ENCODE measurements around the gene MOB2. TPM values are rescaled to one million over a fixed set of nuclear protein-coding genes. Genes with fewer than 3 reads are reported as not detected.

Gene MOB2
- total RNA-seq, 1 experiment from 2014 or later, result 22.7 TPM

DNA sequence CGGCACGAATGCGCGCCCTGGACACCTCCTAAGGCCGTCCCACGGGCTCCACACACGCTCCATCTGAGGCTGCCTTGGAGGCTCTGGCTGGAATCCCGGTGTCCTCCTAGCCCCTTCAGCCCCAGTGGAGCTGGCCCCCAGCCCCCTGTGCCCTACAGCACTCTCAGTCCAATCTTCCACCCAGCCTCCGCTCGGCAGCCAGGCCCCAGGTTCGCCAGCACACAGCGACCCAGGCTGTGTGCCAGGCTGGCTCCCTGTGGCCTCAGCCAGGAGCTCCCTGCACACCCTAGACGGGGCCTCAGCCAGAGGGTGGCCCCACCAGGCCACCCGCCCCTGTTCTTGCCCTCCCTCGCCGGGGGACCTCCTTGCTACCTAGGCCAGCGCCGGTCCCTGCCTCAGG is 18.6 kb downstream of the MOB2 start:
- Mint-ChIP-seq H3K4me1 (peaks cover 0 to 3% of the 10 kb centered on the region in 2 experiments; a peak in 1 of 4 replicates), H3K4me3 (no peak overlapping the region), H3K27me3 (ENCODE audit: low read depth) (no peaks in the 10 kb centered on the region; the same call in 1 of the 2 replicates), H3K9me3 (no peaks in the 10 kb centered on the region), H3K36me3 (ENCODE audit: insufficient read depth in 1 of 3, low read depth in 3 of 3) (no peaks in the 10 kb centered on the region; a peak in 1 of 7 replicates), H3K27ac (no peak overlapping the region)
- no peak overlapping the region for H3K18ac ChIP-seq (ENCODE audit: insufficient read length, low read depth, low read length)
- no peak overlapping the region for H3K9ac ChIP-seq (ENCODE audit: extremely low read depth, insufficient read length, low read length)
- H3K27me3 ChIP-seq (ENCODE audit: insufficient read depth, low read length), result no peaks in the 10 kb centered on the region
- no peak overlapping the region for H4K91ac ChIP-seq (ENCODE audit: insufficient read length, low read depth, low read length)
- H3K9me3 ChIP-seq (ENCODE audit: control insufficient read depth, low read depth, low read length), result no peaks in the 10 kb centered on the region
- H4K20me1 ChIP-seq (ENCODE audit: control insufficient read depth, insufficient read depth, insufficient read length), result no peaks in the 10 kb centered on the region
- H3K27ac ChIP-seq (ENCODE audit: insufficient read length, low read depth, low read length), result no peak overlapping the region
- TF ChIP-seq, protein P1, sequence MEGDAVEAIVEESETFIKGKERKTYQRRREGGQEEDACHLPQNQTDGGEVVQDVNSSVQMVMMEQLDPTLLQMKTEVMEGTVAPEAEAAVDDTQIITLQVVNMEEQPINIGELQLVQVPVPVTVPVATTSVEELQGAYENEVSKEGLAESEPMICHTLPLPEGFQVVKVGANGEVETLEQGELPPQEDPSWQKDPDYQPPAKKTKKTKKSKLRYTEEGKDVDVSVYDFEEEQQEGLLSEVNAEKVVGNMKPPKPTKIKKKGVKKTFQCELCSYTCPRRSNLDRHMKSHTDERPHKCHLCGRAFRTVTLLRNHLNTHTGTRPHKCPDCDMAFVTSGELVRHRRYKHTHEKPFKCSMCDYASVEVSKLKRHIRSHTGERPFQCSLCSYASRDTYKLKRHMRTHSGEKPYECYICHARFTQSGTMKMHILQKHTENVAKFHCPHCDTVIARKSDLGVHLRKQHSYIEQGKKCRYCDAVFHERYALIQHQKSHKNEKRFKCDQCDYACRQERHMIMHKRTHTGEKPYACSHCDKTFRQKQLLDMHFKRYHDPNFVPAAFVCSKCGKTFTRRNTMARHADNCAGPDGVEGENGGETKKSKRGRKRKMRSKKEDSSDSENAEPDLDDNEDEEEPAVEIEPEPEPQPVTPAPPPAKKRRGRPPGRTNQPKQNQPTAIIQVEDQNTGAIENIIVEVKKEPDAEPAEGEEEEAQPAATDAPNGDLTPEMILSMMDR (conservative IDR thresholded peaks at IDR 0.05), result no peak
- H3K79me1 ChIP-seq (ENCODE audit: insufficient read depth, low read depth, low read length, poor library complexity, severe bottlenecking), result no peaks in the 10 kb centered on the region
- no peak for DNase-seq
- no peak overlapping the region for H2BK5ac ChIP-seq (ENCODE audit: insufficient read length, low read length)
- H3K23ac ChIP-seq (ENCODE audit: insufficient read length, low read depth, low read length), result no peak overlapping the region
- no peak overlapping the region for H3K56ac ChIP-seq (ENCODE audit: insufficient read length, low read depth, low read length)
- H2BK15ac ChIP-seq (ENCODE audit: low read depth, low read length), result no peak overlapping the region
- no peak overlapping the region for H2BK12ac ChIP-seq (ENCODE audit: insufficient read length, low read depth, low read length)
- no peak overlapping the region for H4K8ac ChIP-seq (replicated peaks; ENCODE audit: insufficient read length, low read depth, low read length)
- H3K14ac ChIP-seq (ENCODE audit: insufficient read depth, low read length), result no peak overlapping the region; the same call in 1 of the 2 replicates
- no peak overlapping the region for H4K5ac ChIP-seq (ENCODE audit: insufficient read length, low read depth, low read length)
- H3T11ph ChIP-seq (ENCODE audit: low read length), result no peak overlapping the region
- no CpG with 5 or more reads among the region's 18 CpGs for WGBS (ENCODE audit: extremely low coverage, insufficient read length, low lambda C conversion rate)
- no peaks in the 10 kb centered on the region for H3K79me2 ChIP-seq (ENCODE audit: insufficient read depth, low read length)
- no peaks in the 10 kb centered on the region for H3K23me2 ChIP-seq (ENCODE audit: insufficient read length, low read depth, low read length, poor library complexity, severe bottlenecking)
- H2AFZ ChIP-seq (ENCODE audit: low read length), result no peak overlapping the region
- no peak overlapping the region for H3K4me2 ChIP-seq (ENCODE audit: insufficient read depth, insufficient read length, low read length)
- no peaks in the 10 kb centered on the region for H3K4me1 ChIP-seq (ENCODE audit: insufficient read depth, low read length)
- no peak overlapping the region for H2BK120ac ChIP-seq (ENCODE audit: low read depth, low read length, poor library complexity, severe bottlenecking)
- no peak overlapping the region for H2BK20ac ChIP-seq (ENCODE audit: low read depth, low read length, poor library complexity, severe bottlenecking)
- H3K4ac ChIP-seq (ENCODE audit: low read depth, low read length), result no peak overlapping the region
- no peak overlapping the region for H2AK5ac ChIP-seq (ENCODE audit: insufficient read length, low read length)
